MM.1S (cell line): ENCODE data around the gene PIGZ.

Source experiments
- DNase-seq: peaks from one replicate; pipeline ENCODE4 v3.0.0-alpha.2; 2015
- H2AFZ ChIP-seq: fragments of 300-600 bp; sonication (generic); 2 replicates; pipeline ENCODE4 v1.6.0; 2016; ENCODE audit warnings: antibody characterized with exemption, low read length
- H3F3A ChIP-seq: fragments of 300-600 bp; sonication (generic); 2 replicates; pipeline ENCODE4 v1.6.1; 2016; ENCODE audit warnings: mild to moderate bottlenecking, antibody characterized with exemption, low read length, moderate library complexity, mixed read lengths; ENCODE audit not compliant: insufficient read depth
- H3K27ac ChIP-seq: fragments of 300-600 bp; sonication (generic); 2 replicates; pipeline ENCODE4 v1.5.1; 2016; ENCODE audit warnings: mild to moderate bottlenecking, low read length
- H3K27me3 ChIP-seq: fragments of 300-600 bp; sonication (generic); replicated peaks from 2 replicates; pipeline ENCODE4 v1.6.0; 2016; ENCODE audit warnings: low read length; ENCODE audit not compliant: insufficient read depth
- H3K36me3 ChIP-seq: fragments of 300-600 bp; sonication (generic); replicated peaks from 2 replicates; pipeline ENCODE4 v1.6.1; 2016; ENCODE audit warnings: mild to moderate bottlenecking, low read length, mixed read lengths; ENCODE audit not compliant: insufficient read depth
- H3K4me1 ChIP-seq: fragments of 300-600 bp; sonication (generic); 2 replicates; pipeline ENCODE4 v1.6.1; 2016; ENCODE audit warnings: low read length, mixed read lengths
- H3K4me2 ChIP-seq: fragments of 300-600 bp; sonication (generic); 2 replicates; pipeline ENCODE4 v1.6.0; 2016; ENCODE audit warnings: low read depth, low read length
- H3K4me3 ChIP-seq: fragments of 300-600 bp; sonication (generic); 2 replicates; pipeline ENCODE4 v1.5.1; 2016; ENCODE audit warnings: low read length, mixed read lengths
- H3K79me2 ChIP-seq: fragments of 300-600 bp; sonication (generic); 2 replicates; pipeline ENCODE4 v1.6.1; 2016; ENCODE audit warnings: mixed run types, low read length, mixed read lengths
- H3K9ac ChIP-seq: fragments of 300-600 bp; sonication (generic); 2 replicates; pipeline ENCODE4 v1.6.1; 2016; ENCODE audit warnings: low read length, mixed read lengths
- H3K9me2 ChIP-seq: fragments of 300-600 bp; sonication (generic); replicated peaks from 2 replicates; pipeline ENCODE4 v1.6.1; 2016; ENCODE audit warnings: mild to moderate bottlenecking, low read length, mixed read lengths; ENCODE audit not compliant: insufficient read depth
- H3K9me3 ChIP-seq: fragments of 300-600 bp; sonication (generic); replicated peaks from 2 replicates; pipeline ENCODE4 v1.6.1; 2016; ENCODE audit warnings: mild to moderate bottlenecking, low read length, mixed read lengths; ENCODE audit not compliant: insufficient read depth
- H4K20me1 ChIP-seq: fragments of 300-600 bp; sonication (generic); 2 replicates; pipeline ENCODE4 v1.6.1; 2016; ENCODE audit warnings: mild to moderate bottlenecking, low read length, moderate library complexity, mixed read lengths; ENCODE audit not compliant: insufficient read depth
- CTCF ChIP-seq: fragments of 300-600 bp; sonication (generic); IDR thresholded peaks from 2 replicates; pipeline ENCODE4 v1.5.1; 2016; ENCODE audit warnings: antibody characterized with exemption, low read length, mixed read lengths
- EZH2 ChIP-seq: fragments of 300-600 bp; sonication (generic); optimal IDR thresholded peaks from 2 replicates; pipeline ENCODE3; 2017; ENCODE audit warnings: low read depth, mild to moderate bottlenecking, antibody characterized with exemption, low read length, mixed read lengths
- EZH2phosphoT487 ChIP-seq: fragments of 300-600 bp; sonication (generic); IDR thresholded peaks from 2 replicates; pipeline ENCODE4 v1.6.1; 2018; ENCODE audit warnings: antibody characterized with exemption, low read length

Gene PIGZ

GRCh38 chr3:196989721-196990262, 21.2 kb upstream of the PIGZ start:
- TF ChIP-seq EZH2phosphoT487 (no peak), CTCF (no peak), EZH2 (no peak)
- Histone ChIP-seq H3F3A (no peaks in the 10 kb centered on the region), H2AFZ (no peak overlapping the region), H3K79me2 (no peaks in the 10 kb centered on the region), H3K9me2 (no peaks in the 10 kb centered on the region), H3K4me2 (no peak overlapping the region), H3K4me3 (no peak overlapping the region), H3K4me1 (no peaks in the 10 kb centered on the region), H3K36me3 (no peaks in the 10 kb centered on the region), H3K9me3 (no peaks in the 10 kb centered on the region), H3K27me3 (no peaks in the 10 kb centered on the region), H3K9ac (no peak overlapping the region), H4K20me1 (no peaks in the 10 kb centered on the region), H3K27ac (no peak overlapping the region)
- DNase-seq, result no peak

GRCh38 chr3:196988241-196989029, 19.8 kb upstream of the PIGZ start:
- Histone ChIP-seq H3K36me3 (no peaks in the 10 kb centered on the region), H3K4me1 (no peaks in the 10 kb centered on the region), H3F3A (no peaks in the 10 kb centered on the region), H3K9ac (no peak overlapping the region), H3K9me3 (no peaks in the 10 kb centered on the region), H3K79me2 (no peaks in the 10 kb centered on the region), H3K27me3 (no peaks in the 10 kb centered on the region), H3K4me3 (no peak overlapping the region), H3K9me2 (no peaks in the 10 kb centered on the region), H2AFZ (no peak overlapping the region), H4K20me1 (no peaks in the 10 kb centered on the region), H3K4me2 (no peak overlapping the region), H3K27ac (no peak overlapping the region)
- TF ChIP-seq EZH2phosphoT487 (no peak), CTCF (no peak), EZH2 (no peak)
- DNase-seq, result no peak

GRCh38 chr3:196987022-196987421, 18.4 kb upstream of the PIGZ start:
- Histone ChIP-seq H4K20me1 (no peaks in the 10 kb centered on the region), H3K27ac (no peak overlapping the region), H3K9me2 (no peaks in the 10 kb centered on the region), H3K4me3 (no peak overlapping the region), H3K9ac (no peak overlapping the region), H3K9me3 (no peaks in the 10 kb centered on the region; the same call in 1 of the 2 replicates), H3K4me1 (no peaks in the 10 kb centered on the region), H2AFZ (no peak overlapping the region), H3F3A (no peaks in the 10 kb centered on the region), H3K36me3 (no peaks in the 10 kb centered on the region), H3K79me2 (no peaks in the 10 kb centered on the region), H3K27me3 (no peaks in the 10 kb centered on the region), H3K4me2 (no peak overlapping the region)
- TF ChIP-seq EZH2, result no peak
- TF ChIP-seq CTCF, result no peak
- TF ChIP-seq EZH2phosphoT487, result no peak
- DNase-seq, result no peak
